HepG2 (cell line): Measurements from ENCODE around the gene SP6. TPM values are rescaled to one million over a fixed set of nuclear protein-coding genes. Genes with fewer than 3 reads are reported as not detected.

Experiments used
- CAMTA2 ChIP-seq: sonication (generic); formaldehyde crosslinking; IDR thresholded peaks from 2 replicates; pipeline ENCODE4 v1.4.0; 2020; ENCODE audit warnings: mild to moderate bottlenecking, missing genetic modification reagents, borderline replicate concordance
- CHD4 ChIP-seq: fragments of 200-600 bp; sonication (generic); IDR thresholded peaks from 2 replicates; pipeline ENCODE4 v1.7.0; 2017; ENCODE audit warnings: mild to moderate bottlenecking, low read length, borderline replicate concordance
- ELF1 ChIP-seq: sonication (generic); formaldehyde crosslinking; IDR thresholded peaks from 2 replicates; pipeline ENCODE4 v1.4.0; 2020; ENCODE audit warnings: missing genetic modification reagents
- PCBP2 ChIP-seq: fragments of 200-400 bp; formaldehyde crosslinking; optimal IDR thresholded peaks from 2 replicates; pipeline ENCODE3; 2018; ENCODE audit warnings: low read length, low read depth; ENCODE audit not compliant: poor library complexity, severe bottlenecking
- ZFP62 ChIP-seq: sonication (generic); formaldehyde crosslinking; IDR thresholded peaks from 2 replicates; pipeline ENCODE4 v1.4.0; 2020; ENCODE audit warnings: missing genetic modification reagents
- ZFP90 ChIP-seq: sonication (generic); formaldehyde crosslinking; IDR thresholded peaks from 2 replicates; pipeline ENCODE4 v1.8.0; 2022; ENCODE audit warnings: missing genetic modification reagents, mild to moderate bottlenecking, inconsistent platforms, borderline replicate concordance
- ZNF672 ChIP-seq: sonication (generic); formaldehyde crosslinking; IDR thresholded peaks from 2 replicates; pipeline ENCODE4 v1.8.1; 2022; ENCODE audit warnings: missing genetic modification reagents
- ZNF839 ChIP-seq: sonication (generic); formaldehyde crosslinking; IDR thresholded peaks from 2 replicates; pipeline ENCODE4 v1.4.0; 2020; ENCODE audit warnings: missing genetic modification reagents, mild to moderate bottlenecking, borderline replicate concordance
- ZSCAN12 ChIP-seq: sonication (generic); formaldehyde crosslinking; IDR thresholded peaks from 2 replicates; pipeline ENCODE4 v1.9.0; 2021; ENCODE audit warnings: mild to moderate bottlenecking, missing genetic modification reagents
- polyA plus RNA-seq, 8 experiments: library from polyadenylated mRNA; depleted of rRNA in 3 of 8; stranded (reverse) in 7 of 8; unstranded in 1 of 8; fragments of >200 nt; fragmentation: Illumina TruSeq in 4 of 8; extraction: Trizol in 4 of 8; gene quantifications; 2 replicates each; pipeline versions ENCODE4 v1.2.1 to v1.2.3, GENCODE V29; 2011 to 2016; ENCODE audit warnings: low read depth in 4 of 8, missing spikeins in 1 of 8, mixed read lengths in 1 of 8; ENCODE audit not compliant: insufficient read depth in 1 of 8
- total RNA-seq, 5 experiments: library from RNA; depleted of rRNA; stranded (reverse); fragments of >200 nt; fragmentation: Illumina TruSeq; extraction: Trizol; gene quantifications; 2 replicates each; pipeline ENCODE4 v1.2.3, GENCODE V29; 2016; ENCODE audit warnings: low read depth in 1 of 5
- TF ChIP-seq, protein P1 (sequence below), 2 experiments: sonication (generic) in 1 of 2; formaldehyde crosslinking in 1 of 2; IDR thresholded peaks; 2 replicates each; pipeline versions ENCODE4 v1.6.1 to v1.9.0; 2014 to 2022; ENCODE audit warnings: antibody characterized with exemption in 1 of 2, borderline replicate concordance in 1 of 2, inconsistent platforms in 1 of 2, low read depth in 1 of 2, missing genetic modification reagents in 1 of 2
- TF ChIP-seq, protein P2 (sequence below): sonication (generic); formaldehyde crosslinking; IDR thresholded peaks from 2 replicates; pipeline ENCODE4 v1.4.0; 2020; ENCODE audit warnings: mild to moderate bottlenecking, missing genetic modification reagents
- TF ChIP-seq, protein P3 (sequence below): sonication (generic); formaldehyde crosslinking; IDR thresholded peaks from 2 replicates; pipeline ENCODE4 v1.5.0; 2020; ENCODE audit warnings: mild to moderate bottlenecking, missing genetic modification reagents
- TF ChIP-seq, protein P4 (sequence below): sonication (generic); formaldehyde crosslinking; IDR thresholded peaks from 2 replicates; pipeline ENCODE4 v1.4.0; 2020; ENCODE audit warnings: low read depth, mild to moderate bottlenecking, missing genetic modification reagents

The SP6 gene
- total and polyA plus RNA-seq, 2 of the 13 experiments (the other 11 are each of a cell fraction or from before 2014, with no cell fraction given), result 0.07 TPM

DNA sequence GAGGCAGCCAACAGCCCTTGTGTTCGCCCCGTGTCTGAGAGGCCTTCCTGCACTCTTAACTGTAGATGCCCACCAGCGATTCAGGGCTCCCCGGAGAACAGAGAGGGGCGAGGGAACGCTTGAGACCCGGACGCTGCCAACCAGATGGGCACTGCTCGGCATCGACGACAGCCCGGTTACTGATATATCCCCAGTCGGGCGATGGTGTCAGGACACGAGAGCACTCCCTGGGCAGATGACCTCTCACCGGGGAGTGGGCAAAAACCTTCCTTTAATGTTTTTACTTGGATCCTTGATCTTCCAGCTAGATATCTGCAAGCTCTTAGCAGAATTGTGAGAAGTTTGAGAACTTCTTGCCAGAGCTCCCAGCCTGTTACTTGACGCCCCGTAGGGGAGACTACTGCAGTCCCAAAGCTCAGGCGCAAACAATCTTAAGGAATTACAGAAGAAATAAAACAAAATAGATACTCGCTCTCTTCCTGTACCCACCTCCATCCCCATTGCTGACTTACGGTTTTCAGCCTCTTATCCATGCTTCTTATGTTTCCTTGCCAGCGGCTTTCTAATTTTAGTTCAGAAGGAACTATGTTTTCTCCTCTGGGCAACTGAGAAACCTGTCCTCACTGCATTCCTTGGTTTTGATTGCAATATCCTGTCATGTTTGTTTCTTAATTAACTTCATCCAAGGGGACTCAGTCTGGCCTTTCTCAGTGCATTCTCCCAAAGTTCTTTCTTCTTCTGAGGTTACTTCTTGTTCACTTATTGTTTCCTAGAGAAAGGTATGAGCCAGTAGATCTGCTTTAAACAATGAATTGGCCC, 45.9 kb upstream of the SP6 start (continued):
- TF ChIP-seq, protein P1, sequence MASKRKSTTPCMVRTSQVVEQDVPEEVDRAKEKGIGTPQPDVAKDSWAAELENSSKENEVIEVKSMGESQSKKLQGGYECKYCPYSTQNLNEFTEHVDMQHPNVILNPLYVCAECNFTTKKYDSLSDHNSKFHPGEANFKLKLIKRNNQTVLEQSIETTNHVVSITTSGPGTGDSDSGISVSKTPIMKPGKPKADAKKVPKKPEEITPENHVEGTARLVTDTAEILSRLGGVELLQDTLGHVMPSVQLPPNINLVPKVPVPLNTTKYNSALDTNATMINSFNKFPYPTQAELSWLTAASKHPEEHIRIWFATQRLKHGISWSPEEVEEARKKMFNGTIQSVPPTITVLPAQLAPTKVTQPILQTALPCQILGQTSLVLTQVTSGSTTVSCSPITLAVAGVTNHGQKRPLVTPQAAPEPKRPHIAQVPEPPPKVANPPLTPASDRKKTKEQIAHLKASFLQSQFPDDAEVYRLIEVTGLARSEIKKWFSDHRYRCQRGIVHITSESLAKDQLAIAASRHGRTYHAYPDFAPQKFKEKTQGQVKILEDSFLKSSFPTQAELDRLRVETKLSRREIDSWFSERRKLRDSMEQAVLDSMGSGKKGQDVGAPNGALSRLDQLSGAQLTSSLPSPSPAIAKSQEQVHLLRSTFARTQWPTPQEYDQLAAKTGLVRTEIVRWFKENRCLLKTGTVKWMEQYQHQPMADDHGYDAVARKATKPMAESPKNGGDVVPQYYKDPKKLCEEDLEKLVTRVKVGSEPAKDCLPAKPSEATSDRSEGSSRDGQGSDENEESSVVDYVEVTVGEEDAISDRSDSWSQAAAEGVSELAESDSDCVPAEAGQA (IDR thresholded peaks at IDR 0.05; ENCODE audit: low read depth), result no peak
- TF ChIP-seq, protein P1 (CRISPR knock-in tag; IDR thresholded peaks at IDR 0.05; ENCODE audit: borderline replicate concordance), result no peak
- no peak for TF ChIP-seq ELF1
- no peak for TF ChIP-seq CHD4
- no peak for TF ChIP-seq ZFP62 (CRISPR knock-in tag)
- 0 out of 2 replicates have a peak, but pooled peaks have one; percentile 43 for TF ChIP-seq CAMTA2 (CRISPR knock-in tag)
- TF ChIP-seq, protein P2, sequence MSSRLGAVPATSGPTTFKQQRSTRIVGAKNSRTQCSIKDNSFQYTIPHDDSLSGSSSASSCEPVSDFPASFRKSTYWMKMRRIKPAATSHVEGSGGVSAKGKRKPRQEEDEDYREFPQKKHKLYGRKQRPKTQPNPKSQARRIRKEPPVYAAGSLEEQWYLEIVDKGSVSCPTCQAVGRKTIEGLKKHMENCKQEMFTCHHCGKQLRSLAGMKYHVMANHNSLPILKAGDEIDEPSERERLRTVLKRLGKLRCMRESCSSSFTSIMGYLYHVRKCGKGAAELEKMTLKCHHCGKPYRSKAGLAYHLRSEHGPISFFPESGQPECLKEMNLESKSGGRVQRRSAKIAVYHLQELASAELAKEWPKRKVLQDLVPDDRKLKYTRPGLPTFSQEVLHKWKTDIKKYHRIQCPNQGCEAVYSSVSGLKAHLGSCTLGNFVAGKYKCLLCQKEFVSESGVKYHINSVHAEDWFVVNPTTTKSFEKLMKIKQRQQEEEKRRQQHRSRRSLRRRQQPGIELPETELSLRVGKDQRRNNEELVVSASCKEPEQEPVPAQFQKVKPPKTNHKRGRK (CRISPR knock-in tag), result 0 out of 2 replicates have a peak, but pooled peaks have one; percentile 25
- TF ChIP-seq ZFP90 (CRISPR knock-in tag), result no peak
- TF ChIP-seq ZSCAN12 (CRISPR knock-in tag), result 0 out of 2 replicates have a peak, but pooled peaks have one; percentile 26
- TF ChIP-seq, protein P3, sequence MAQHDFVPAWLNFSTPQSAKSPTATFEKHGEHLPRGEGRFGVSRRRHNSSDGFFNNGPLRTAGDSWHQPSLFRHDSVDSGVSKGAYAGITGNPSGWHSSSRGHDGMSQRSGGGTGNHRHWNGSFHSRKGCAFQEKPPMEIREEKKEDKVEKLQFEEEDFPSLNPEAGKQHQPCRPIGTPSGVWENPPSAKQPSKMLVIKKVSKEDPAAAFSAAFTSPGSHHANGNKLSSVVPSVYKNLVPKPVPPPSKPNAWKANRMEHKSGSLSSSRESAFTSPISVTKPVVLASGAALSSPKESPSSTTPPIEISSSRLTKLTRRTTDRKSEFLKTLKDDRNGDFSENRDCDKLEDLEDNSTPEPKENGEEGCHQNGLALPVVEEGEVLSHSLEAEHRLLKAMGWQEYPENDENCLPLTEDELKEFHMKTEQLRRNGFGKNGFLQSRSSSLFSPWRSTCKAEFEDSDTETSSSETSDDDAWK (CRISPR knock-in tag), result no peak
- peak; percentile 52; the same call in 1 of the 2 replicates for TF ChIP-seq ZNF839 (CRISPR knock-in tag)
- TF ChIP-seq PCBP2, result no peak
- TF ChIP-seq ZNF672 (CRISPR knock-in tag), result no peak
- TF ChIP-seq, protein P4, sequence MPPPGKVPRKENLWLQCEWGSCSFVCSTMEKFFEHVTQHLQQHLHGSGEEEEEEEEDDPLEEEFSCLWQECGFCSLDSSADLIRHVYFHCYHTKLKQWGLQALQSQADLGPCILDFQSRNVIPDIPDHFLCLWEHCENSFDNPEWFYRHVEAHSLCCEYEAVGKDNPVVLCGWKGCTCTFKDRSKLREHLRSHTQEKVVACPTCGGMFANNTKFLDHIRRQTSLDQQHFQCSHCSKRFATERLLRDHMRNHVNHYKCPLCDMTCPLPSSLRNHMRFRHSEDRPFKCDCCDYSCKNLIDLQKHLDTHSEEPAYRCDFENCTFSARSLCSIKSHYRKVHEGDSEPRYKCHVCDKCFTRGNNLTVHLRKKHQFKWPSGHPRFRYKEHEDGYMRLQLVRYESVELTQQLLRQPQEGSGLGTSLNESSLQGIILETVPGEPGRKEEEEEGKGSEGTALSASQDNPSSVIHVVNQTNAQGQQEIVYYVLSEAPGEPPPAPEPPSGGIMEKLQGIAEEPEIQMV, result no peak
